ENCODE data around the gene OR5K4.
"Not testable (repeated sequence)": the region's sequence is repeated elsewhere in the genome, so short reads cannot be mapped to it uniquely, and the experiment has no call there.

Gene OR5K4

GRCh38 chr3:98388147-98388546 lies 34.5 kb downstream of the OR5K4 start:
- DNase-seq (ENCODE audit: low read depth) = no peak
- TF ChIP-seq CTCF (conservative IDR thresholded peaks at IDR 0.05; ENCODE audit: control insufficient read depth, insufficient read depth, low read depth, low read length) = no peak
- H3K4me3 ChIP-seq (ENCODE audit: control insufficient read depth, low read depth, low read length) = no peak overlapping the region

DNA sequence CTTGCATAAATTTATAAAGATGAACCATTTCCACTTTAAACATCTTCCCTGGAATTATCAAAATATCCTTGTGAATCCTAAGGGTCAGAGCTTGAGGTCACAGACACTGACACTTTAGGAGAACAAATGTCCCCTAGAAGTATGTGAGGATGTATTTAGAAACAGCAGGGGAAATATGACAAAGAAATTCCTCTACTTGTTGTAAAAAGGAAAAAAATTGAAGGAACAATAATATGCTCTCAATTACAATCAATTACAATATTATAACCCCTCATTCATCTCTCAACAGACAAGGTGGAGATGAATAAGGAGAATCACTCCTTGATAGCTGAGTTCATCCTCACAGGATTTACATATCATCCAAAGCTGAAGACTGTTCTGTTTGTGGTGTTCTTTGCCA lies 36.7 kb downstream of the OR5K4 start, which contains the start of gene OR5K3:
Gene OR5K3 (plus strand): TSS at position 301 of the 400 bp plus-strand sequence. CDS start 0 bp downstream, at position 301.
- TF ChIP-seq CTCF (conservative IDR thresholded peaks at IDR 0.05; ENCODE audit: control insufficient read depth, insufficient read depth, low read depth, low read length) = no peak
- no peak within 1 kb of the TSS for H3K4me3 ChIP-seq (ENCODE audit: control insufficient read depth, low read depth, low read length)
- DNase-seq (ENCODE audit: low read depth) = no peak

DNA sequence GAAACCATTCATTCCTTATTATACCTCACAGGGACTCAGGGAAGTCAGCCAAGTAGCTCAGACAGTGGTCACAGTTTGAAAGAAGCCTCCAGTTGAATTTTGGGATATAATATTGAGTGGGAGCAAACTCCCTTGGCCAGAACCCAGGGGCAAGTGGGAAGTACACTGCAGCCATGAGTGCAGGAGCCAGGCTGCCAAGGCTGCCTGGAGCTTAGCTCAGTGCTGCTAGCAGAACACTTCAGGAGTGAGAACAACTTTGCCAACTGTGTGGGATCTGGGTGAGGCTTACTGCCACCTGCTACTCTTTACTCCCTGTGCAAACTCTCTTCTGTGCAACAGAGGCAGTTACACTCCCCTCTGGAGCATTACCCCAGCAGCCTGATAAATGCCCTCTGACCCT lies 41.4 kb downstream of the OR5K4 start:
- TF ChIP-seq CTCF (conservative IDR thresholded peaks at IDR 0.05; ENCODE audit: control insufficient read depth, insufficient read depth, low read depth, low read length) = no peak
- no peak for DNase-seq (ENCODE audit: low read depth)
- no peak overlapping the region for H3K4me3 ChIP-seq (ENCODE audit: control insufficient read depth, low read depth, low read length)

- DNase-seq (ENCODE audit: low read depth); H3K4me3 ChIP-seq (ENCODE audit: control insufficient read depth, low read depth, low read length): not testable (repeated sequence)
Observed at GRCh38 chr3:98396482-98396881, 42.8 kb downstream of the OR5K4 start.

DNA sequence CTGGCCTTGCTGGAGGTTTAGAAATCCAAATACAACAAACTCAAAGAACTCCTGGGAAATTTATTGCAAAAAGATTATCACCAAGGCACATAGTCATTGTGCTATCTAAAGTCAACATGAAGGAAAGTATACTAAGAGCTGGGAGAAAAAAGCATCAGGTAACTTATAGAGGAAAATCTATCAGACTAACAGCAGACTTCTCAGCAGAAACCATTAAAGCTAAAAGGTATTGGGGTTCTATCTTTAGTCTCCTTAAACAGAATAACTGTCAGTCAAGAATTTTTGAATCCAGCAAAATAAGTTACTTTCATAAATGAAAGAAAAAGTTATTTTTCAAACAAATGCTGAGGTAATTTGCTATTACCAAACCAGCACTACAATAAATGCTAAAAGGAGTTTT lies 44.9 kb downstream of the OR5K4 start:
- TF ChIP-seq CTCF (conservative IDR thresholded peaks at IDR 0.05; ENCODE audit: control insufficient read depth, insufficient read depth, low read depth, low read length) = no peak
- H3K4me3 ChIP-seq (ENCODE audit: control insufficient read depth, low read depth, low read length) = no peak overlapping the region
- DNase-seq (ENCODE audit: low read depth) = no peak

DNA sequence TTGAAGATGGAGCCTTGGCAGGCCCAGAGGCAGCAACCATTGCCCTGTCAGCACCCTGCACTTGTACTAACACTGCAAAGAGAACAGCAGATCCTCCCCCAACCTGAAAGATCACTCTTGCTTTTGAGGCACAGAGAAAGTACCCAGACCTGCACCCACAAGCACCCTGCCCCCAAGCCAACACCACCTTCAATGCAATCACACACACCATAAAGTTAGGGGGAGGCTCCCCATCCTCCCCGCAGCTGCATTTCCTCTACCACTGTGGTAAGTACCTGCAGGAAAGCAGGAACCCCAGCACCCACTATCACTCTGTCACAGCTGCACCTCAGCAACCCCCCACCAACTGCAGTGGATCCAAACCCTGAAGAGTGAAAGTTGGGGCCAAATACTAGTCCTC lies 48.9 kb downstream of the OR5K4 start:
- no peak for TF ChIP-seq CTCF (conservative IDR thresholded peaks at IDR 0.05; ENCODE audit: control insufficient read depth, insufficient read depth, low read depth, low read length)
- no peak for DNase-seq (ENCODE audit: low read depth)
- H3K4me3 ChIP-seq (ENCODE audit: control insufficient read depth, low read depth, low read length) = no peak overlapping the region

- H3K4me3 ChIP-seq (ENCODE audit: control insufficient read depth, low read depth, low read length) = no peak overlapping the region
- DNase-seq (ENCODE audit: low read depth) = no peak
- no peak for TF ChIP-seq CTCF (conservative IDR thresholded peaks at IDR 0.05; ENCODE audit: control insufficient read depth, insufficient read depth, low read depth, low read length)
Observed at GRCh38 chr3:98404010-98404409, 50.4 kb downstream of the OR5K4 start.

Data from fibroblast of mammary gland (primary cell).